GM18909 (cell line): ENCODE results near the gene GTF2A2.
"Not testable (repeated sequence)": the region's sequence is repeated elsewhere in the genome, so short reads cannot be mapped to it uniquely, and the experiment has no call there.

Experiments
- ATAC-seq: cut with Tn5 transposase; IDR thresholded peaks from one replicate; pipeline ENCODE4 v1.9.1; 2021; ENCODE audit warnings: mild to moderate bottlenecking; ENCODE audit not compliant: unreplicated experiment, poor library complexity

GTF2A2 gene

DNA sequence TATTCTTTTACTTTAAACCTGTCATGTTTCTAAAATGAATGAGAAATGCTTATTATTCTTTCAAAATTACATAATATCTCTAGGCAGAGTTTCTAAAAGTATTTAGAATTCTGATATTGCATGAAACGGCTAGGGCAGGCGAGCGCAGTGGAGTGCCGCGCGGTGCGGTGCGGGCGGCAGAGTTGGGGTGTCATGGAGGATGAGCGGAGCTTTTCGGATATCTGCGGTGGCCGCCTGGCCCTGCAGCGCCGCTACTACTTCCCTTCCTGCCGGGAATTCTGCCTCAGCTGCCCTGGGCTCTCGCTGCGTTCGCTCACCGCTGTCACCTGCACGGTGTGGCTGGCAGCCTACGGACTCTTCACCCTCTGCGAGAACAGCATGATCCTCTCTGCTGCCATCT, 19.2 kb upstream of the GTF2A2 start:
- ATAC-seq = no peak

DNA sequence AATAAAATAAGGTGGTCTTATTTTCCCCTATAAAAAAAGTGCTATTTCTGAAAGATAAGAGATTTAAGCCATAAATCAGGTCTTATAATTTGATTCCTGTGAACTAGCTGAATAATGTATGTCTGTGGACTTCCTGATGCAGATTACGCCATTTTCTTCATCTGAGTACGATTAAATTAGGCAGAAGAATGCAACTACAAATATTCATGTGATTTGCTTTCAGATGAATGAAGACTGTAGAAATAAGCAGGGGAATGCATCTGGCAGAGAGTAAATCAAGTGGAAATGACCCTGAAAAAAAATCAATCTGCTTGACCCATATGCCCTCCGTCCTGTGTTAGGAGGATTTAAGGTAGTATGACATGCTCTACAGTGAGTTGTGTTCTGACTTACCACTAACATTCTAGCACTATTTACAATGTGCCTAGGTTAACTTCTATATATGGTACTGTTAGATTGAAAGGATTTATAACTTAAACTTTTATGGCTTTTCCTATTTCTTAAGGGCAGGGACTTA, 17.1 kb upstream of the GTF2A2 start:
- no peak for ATAC-seq

GRCh38 chr15:59668556-59668955, 11.2 kb upstream of the GTF2A2 start:
- no peak for ATAC-seq

DNA sequence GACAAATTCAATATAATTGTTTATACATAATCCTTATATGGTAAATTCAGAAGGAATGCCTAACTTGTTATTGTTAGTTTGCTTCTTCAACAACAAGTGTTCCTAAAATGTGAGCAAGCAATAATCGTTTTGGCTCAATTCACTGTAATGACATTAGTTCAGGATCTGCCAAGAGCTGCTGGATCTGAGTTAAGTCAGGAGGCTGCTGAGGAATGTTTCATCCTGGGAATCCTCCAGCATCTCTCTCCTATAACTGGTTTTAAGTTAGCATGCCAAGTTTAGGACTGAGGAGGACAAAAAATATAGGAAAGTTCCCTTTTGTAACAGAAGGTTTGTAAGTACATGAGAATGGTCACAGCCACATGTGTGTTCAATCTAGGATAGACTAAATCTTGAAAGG, 4.9 kb upstream of the GTF2A2 start:
- ATAC-seq = no peak

DNA sequence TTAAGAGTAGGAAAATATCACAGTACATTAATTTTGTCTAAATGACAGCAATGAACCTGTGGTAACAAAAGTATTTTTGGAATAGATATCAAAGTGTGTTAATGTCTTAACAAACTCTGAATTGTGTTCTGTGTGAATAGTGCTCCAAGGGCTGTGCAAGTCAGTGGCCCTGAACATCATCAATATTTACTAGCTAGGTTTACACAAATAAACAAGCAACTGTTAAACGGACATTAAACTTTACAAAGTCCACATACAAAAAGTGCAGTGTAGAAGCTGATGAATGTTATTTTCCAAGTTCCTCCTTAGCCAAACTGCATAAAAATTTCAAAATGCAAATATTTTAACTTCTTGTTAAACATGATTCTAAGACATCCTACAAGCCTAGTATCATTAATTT, 2.1 kb upstream of the GTF2A2 start:
- ATAC-seq = no peak

DNA sequence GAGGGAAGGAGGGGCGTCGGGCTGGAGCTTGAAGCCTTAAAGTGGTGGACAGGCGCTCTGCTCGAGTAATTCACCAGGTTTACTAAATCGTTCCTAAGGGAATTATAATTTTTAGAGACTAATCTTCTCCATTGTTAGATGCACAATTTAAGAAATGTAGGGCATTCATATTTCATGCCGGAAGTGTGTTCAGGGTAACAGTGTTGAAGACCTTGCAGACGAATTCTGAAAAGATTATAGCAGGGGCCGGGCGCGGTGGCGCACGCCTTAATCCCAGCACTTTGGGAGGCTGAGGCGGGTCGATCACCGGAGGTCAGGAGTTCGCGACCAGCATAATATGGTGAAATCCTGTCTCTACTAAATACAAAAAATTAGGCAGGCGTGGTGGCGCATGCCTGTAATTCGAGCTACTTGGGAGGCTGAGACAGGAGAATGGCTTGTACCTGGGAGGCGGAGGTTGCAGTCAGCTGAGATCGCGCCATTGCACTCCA, 365 bp upstream of the GTF2A2 start:
- no peak for ATAC-seq

- ATAC-seq = no peak
These were observed 3.3 kb downstream of the GTF2A2 start for GRCh38 chr15:59654046-59654445.

GRCh38 chr15:59649603-59650002, 7.7 kb downstream of the GTF2A2 start:
- ATAC-seq = no peak

- no peak for ATAC-seq
These were observed 10.2 kb downstream of the GTF2A2 start for GRCh38 chr15:59647085-59647484.

DNA sequence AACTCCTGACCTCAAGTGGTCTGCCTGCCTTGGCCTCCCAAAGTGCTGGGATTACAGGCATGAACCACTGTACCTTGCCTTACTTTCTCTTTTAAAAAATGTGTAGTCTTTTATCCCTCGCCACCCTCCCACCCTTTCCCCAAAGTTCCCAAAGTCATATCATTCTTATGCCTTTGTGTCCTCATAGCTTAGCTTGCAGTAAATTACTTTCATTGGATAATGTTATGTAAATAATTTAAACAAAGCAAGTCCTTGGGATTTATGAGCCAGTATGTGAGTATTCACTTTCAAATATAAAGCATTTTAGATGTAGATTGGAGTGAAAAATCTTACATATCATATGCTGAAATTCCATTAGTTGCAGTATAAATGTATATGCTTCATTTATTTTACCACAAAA, 11.0 kb downstream of the GTF2A2 start:
- ATAC-seq = no peak

DNA sequence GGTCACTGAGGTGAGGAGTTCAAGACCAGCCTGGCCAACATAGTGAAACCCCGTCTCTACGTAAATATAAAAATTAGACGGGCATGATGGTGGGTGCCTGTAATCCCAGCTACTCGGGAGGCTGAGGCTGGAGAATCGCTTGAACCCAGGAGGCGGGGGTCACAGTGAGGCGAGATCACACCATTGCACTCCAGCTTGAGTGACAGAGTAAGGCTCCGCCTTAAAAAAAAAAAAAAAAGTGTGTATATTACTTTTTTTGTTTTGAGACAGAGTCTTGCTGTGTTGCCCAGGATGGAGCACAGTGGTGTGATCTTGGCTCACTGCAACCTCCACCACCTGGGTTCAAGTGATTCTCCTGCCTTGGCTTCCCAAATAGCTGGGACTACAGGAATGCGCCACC, 11.5 kb downstream of the GTF2A2 start:
- ATAC-seq = not testable (repeated sequence)

- no peak for ATAC-seq
These were observed 12.6 kb downstream of the GTF2A2 start for GRCh38 chr15:59644756-59645155.

GRCh38 chr15:59642351-59642750, 15.0 kb downstream of the GTF2A2 start:
- no peak for ATAC-seq

DNA sequence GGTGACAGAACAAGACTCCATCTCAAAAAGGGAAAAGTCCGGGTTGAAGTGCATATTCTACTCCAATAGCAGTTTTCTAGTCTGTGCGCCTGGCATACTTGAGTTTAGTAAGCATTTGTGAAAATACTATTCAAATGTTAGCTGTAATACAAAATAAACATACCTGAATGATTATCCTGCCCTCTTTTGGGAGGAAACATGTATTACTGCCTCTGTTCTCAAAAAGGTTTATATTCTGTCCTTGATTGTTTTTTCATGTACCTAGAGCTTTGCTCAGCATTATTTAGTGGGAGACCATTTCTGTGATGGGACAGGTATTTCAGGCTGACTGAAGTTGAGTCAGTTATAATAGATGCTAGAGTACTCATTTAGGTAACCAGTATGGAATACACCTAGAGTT, 19.8 kb downstream of the GTF2A2 start:
- ATAC-seq = not testable (repeated sequence)

DNA sequence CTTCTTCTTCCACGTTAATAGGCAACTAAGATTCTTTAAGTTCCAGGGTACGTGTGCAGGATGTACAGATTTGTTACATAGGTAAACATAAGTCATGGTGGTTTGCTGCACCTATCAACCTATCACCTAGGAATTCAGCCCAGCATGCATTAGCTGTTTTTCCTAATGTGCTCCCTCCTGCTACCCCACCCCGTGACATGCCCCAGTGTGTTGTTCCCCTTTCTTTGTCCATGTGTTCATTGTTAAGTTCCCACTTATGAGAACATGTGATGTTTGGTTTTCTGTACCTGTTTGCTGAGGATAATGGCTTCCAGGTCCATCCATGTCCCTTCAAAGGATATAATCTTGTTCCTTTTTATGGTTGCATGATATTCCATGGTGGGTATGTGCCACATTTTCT, 21.1 kb downstream of the GTF2A2 start:
- no peak for ATAC-seq

DNA sequence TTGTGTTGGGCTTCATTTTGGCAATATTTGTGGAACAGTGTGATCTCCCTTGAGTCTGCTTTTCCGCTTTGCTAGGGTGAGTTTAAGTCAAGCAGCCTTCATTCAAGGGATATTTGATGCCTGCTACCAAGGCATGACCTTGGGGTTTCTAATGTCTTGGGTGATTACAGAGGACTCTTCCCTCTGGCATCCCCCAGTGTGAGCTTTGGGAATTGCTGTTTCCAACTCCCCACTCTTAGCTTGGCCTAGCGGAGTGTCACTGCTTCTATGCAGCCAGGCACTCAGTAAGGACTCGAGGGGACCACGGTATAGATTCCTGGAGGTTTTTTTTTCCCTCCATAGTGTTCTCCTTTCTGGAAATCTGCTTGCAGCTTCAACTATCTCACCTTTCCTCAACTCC, 24.6 kb downstream of the GTF2A2 start:
- no peak for ATAC-seq

DNA sequence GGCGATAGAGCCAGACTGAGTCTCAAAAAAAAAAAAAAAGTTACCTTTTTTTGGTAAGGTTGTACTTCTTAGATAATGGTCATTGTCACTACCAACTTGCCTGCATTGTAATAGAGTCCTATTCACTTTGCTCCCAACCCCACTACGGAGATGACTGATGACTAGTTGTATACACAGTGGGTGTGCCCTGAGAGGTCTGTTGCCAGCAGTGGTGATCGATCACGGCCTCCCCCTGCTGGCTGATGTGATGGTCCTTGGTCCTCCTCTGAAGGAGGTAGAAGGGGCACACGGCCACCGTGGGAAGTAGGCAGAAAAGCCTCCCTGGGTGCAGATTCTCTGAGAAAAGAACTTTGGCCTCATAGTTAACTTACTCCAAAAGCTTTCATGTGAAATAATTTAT, 35.0 kb downstream of the GTF2A2 start:
- ATAC-seq = no peak

- ATAC-seq = no peak
These were observed 38.9 kb downstream of the GTF2A2 start for GRCh38 chr15:59618406-59618805.

GRCh38 chr15:59616379-59616778, 40.9 kb downstream of the GTF2A2 start:
- ATAC-seq = no peak

GRCh38 chr15:59615661-59616060, 41.7 kb downstream of the GTF2A2 start:
- no peak for ATAC-seq

GRCh38 chr15:59614153-59614552, 43.2 kb downstream of the GTF2A2 start:
- no peak for ATAC-seq

DNA sequence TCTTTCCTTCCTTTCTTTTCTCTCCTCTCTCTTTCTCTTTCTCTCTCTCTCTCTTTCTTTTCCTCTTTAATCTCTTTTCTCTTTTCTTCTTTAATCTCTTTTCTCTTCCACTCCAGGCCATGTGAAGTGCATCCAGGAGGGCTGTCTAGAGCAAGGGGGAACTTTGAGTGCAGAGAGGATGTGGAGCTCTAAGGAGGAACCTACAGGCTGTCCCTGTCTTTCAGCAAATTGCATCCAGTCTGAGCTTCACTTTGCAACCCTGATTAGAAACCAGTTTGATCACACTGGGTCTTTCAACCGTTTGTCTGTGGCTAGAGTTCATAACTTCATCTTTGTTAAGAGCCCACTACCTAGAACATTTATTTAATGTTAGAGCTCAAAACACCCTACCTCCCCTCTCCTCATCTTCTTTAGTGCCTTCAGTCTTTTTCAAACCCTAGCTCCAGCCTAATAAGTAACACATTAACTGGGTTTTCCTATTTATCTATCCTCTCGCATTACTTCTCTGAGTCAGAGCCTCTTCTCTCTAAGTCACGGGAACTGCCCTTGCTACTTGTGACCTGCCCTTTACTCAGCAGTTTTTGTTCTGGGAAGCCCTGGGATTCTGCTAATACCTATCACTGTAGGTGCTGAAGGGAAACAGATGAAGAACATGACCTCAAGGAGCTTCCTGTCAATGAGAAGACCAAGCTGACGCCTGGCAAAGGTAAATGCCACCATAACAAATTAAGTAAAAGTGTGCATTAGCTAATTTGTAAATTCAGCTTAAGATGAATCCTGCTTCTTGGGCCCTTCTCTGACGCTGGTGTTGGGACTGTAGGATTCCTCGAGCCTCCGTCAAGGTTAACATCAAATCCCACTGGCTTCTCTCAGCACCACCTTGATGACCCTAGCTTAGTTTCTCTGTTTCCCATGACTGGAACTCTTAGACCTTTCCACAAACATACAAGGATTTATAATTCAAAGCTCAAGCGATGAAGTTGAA, 45.7 kb downstream of the GTF2A2 start, which contains the start of gene GCNT3:
Gene GCNT3, plus strand, starts transcription at position 508 of the 985 bp plus-strand sequence. CDS start 6,456 bp downstream, outside the sequence.
- ATAC-seq = no peak
